Fibroblast of mammary gland (primary cell): Measurements from ENCODE around the gene NLGN2.

Source experiments
- DNase-seq: peaks from one replicate; pipeline ENCODE4 v3.0.0-alpha.2; 2010; ENCODE audit warnings: low read depth
- H3K4me3 ChIP-seq: 2 replicates; pipeline ENCODE4 v1.5.1; 2011; ENCODE audit warnings: low read depth, mild to moderate bottlenecking, low read length, moderate library complexity; ENCODE audit not compliant: control insufficient read depth
- TF ChIP-seq, protein P1 (sequence below): conservative IDR thresholded peaks from 2 replicates; pipeline ENCODE4 v1.5.1; 2011; ENCODE audit warnings: low read depth, low read length, inconsistent platforms; ENCODE audit not compliant: control insufficient read depth, insufficient read depth

Gene NLGN2

DNA sequence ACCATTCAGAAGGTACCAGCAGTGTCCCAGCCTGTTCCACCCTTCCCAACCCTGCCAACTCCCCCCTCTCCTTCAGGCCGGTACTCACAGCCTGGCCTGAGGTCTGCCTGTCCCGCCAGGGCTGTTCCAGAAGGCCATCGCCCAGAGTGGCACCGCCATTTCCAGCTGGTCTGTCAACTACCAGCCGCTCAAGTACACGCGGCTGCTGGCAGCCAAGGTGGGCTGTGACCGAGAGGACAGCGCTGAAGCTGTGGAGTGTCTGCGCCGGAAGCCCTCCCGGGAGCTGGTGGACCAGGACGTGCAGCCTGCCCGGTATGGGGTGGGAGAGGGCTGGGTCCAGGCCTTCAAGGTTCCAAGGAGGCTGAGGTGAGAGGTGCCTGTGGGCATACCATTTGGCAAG lies 7.2 kb downstream of the NLGN2 start:
- TF ChIP-seq, protein P1, sequence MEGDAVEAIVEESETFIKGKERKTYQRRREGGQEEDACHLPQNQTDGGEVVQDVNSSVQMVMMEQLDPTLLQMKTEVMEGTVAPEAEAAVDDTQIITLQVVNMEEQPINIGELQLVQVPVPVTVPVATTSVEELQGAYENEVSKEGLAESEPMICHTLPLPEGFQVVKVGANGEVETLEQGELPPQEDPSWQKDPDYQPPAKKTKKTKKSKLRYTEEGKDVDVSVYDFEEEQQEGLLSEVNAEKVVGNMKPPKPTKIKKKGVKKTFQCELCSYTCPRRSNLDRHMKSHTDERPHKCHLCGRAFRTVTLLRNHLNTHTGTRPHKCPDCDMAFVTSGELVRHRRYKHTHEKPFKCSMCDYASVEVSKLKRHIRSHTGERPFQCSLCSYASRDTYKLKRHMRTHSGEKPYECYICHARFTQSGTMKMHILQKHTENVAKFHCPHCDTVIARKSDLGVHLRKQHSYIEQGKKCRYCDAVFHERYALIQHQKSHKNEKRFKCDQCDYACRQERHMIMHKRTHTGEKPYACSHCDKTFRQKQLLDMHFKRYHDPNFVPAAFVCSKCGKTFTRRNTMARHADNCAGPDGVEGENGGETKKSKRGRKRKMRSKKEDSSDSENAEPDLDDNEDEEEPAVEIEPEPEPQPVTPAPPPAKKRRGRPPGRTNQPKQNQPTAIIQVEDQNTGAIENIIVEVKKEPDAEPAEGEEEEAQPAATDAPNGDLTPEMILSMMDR, result no peak
- DNase-seq, result no peak
- H3K4me3 ChIP-seq, result no peak overlapping the region

DNA sequence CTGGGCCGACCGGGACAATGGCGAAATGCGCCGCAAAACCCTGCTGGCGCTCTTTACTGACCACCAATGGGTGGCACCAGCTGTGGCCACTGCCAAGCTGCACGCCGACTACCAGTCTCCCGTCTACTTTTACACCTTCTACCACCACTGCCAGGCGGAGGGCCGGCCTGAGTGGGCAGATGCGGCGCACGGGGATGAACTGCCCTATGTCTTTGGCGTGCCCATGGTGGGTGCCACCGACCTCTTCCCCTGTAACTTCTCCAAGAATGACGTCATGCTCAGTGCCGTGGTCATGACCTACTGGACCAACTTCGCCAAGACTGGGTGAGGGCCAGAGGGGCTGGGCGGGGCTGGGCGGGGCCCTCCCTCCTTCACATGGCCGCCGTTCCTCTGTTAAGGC lies 8.1 kb downstream of the NLGN2 start:
- DNase-seq, result no peak
- TF ChIP-seq, protein P1, result no peak
- no peak overlapping the region for H3K4me3 ChIP-seq

DNA sequence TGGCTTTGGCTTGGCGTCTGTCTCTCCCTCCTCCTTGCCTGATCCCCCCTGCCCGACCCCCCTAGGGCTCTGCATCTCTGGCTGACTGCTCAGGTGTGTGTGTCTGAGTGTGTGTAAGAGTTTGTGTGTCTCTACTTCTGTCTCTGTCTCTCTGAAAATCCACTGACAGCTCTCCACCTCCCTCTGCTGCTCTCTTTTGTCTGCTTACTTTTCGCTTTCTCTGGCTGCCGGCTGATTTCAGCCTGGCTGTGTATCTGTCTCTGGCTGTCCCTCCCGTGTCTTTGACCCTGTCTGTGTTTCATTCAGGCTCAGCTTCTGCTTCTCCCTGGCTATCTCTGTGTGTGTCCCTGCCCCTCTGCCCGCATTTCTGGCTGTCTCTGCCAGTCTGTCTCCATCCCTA lies 8.7 kb downstream of the NLGN2 start:
- TF ChIP-seq, protein P1, result peak; percentile 5
- DNase-seq, result no peak
- no peak overlapping the region for H3K4me3 ChIP-seq

- no peak overlapping the region for H3K4me3 ChIP-seq
- TF ChIP-seq, protein P1, result no peak
- no peak for DNase-seq
Observed at GRCh38 chr17:7417056-7417655, 9.5 kb downstream of the NLGN2 start.

GRCh38 chr17:7418472-7419152 lies 11.0 kb downstream of the NLGN2 start:
- TF ChIP-seq, protein P1, result no peak
- no peak for DNase-seq

DNA sequence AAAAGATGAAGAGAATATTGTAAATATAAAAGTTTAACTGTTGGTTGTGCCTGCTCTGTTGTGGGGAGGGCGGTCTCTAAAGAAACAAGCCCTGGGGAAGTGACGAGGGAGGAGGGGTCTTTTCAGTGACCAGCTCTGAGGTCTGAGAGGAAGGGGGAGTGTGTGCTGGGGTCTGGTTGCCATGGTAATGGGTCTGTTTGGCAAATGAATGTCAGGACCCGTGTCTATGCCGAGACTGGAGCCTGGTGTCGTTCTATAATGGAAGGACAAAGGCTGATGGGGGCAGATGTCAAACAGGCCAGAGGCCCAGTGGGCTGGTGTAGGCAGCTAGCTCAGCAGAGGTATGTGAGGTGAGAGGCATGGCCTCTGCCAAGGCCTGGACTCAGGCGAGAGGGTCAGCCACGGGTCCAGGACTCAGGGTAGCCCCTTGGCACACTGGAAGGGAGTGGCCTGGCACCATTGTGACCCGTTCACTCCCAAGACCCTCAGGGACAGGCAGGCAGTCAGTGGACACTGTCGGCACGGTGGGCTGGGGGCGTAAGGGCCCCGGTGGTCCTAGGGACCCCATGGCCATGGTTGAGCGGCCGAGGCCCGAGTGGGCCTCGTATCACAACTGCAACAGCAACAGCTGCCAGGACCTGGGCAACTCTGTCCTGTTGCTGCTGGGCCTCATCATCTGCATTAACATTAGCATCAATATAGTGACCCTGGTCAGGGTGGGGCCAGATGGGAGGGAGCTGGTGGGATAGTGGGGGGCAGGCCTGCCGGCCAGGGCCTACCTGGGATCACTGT lies 12.4 kb downstream of the NLGN2 start, which contains the start of gene SPEM1:
SPEM1 (plus strand) TSS at position 506 of the 792 bp plus-strand sequence; CDS start at position 567, 61 bp downstream.
- no peak within 1 kb of the TSS for H3K4me3 ChIP-seq
- no peak for DNase-seq
- TF ChIP-seq, protein P1, result no peak

More at GRCh38 chr17:7418472-7419152, 11.0 kb downstream of the NLGN2 start:
- H3K4me3 ChIP-seq, result no peak overlapping the region
